NCI-H187 treated with DMSO at 0.1 percent for 48 hours (cell line): ENCODE data around the gene GNE.
"Not testable (repeated sequence)": the region's sequence is repeated elsewhere in the genome, so short reads cannot be mapped to it uniquely, and the experiment has no call there.

Experiments used
- DNase-seq: peaks from one replicate; lab custom pipeline; 2025; lab: John Stamatoyannopoulos, UW

The GNE gene

DNA sequence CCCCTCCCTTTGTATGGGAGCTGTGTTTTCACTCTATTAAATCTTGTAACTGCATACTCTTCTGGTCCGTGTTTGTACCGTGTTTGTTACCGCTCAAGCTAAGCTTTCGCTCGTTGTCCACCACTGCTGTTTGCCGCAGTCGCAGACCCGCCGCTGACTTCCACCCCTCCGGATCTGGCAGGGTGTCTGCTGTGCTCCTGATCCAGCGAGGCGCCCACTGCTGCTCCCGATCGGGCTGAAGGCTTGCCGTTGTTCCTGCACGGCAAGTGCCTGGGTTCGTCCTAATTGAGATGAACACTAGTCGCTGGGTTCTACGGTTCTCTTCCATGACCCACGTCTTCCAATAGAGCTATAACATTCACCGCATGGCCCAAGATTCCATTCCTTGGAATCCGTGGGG lies 6.6 kb upstream of the GNE start:
- DNase-seq: no peak

DNA sequence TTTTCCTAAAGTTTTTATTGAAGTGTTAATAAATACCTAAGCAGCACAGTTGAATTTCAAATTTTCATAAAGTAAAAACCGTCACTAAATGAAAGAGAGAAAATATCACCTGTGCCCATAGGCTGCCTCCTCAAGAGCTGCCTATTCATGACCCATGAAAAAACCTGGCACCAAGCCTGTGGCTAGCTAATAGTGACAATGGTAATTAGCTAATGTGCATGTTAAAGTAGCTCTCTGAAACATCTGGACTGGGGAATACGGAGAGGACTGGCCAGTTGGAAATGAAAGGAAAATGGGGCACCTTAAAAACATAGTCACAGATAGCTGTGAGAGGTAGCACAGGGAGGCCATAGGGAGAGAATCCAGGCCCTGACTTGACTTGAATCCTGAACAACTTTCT lies 5.4 kb upstream of the GNE start:
- no peak for DNase-seq

DNA sequence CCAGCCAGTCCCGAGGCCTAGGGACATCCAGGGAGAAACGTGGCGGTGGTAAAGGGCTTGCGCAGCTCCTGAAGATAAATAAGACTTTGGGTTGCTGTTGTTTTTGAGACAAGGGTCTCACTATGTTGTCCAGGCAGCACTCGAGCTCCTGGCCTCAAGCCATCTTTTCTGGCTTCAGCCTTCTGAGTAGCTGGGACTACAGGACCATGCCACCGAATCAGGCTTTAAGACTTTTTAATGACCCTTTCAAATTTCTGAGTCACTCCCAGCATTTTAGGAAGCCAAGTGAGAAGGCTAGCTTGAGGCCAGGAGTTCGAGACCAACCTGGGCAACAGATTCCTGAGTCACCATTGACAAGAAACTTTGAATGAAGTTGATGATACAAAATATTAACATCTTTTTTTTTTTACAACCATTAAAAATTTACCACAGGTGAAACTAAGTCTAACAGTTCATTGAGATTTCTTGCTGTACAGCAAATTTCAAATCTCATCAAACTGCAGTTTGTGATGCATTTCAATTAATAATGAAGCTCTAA lies 817 bp upstream of the GNE start:
- no peak for DNase-seq

DNA sequence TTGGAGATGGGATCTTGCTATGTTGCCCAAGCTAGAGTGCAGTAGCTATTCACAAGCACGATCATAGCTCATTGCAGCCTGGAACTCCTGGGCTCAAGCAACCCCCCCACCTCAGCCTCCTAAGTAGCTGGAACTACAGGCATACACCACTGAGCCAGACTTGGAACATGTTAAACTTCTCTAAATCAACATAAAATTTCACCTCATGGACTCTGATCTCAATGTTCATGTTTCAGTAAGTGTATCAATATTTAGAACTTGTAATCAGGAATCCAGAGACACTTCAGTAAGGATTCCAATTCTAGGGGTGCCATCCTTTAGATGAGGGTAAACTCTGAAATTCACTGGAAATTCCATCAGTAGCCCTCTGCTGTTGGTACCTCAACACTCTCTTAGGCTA lies 6.8 kb downstream of the GNE start:
- DNase-seq: no peak

DNA sequence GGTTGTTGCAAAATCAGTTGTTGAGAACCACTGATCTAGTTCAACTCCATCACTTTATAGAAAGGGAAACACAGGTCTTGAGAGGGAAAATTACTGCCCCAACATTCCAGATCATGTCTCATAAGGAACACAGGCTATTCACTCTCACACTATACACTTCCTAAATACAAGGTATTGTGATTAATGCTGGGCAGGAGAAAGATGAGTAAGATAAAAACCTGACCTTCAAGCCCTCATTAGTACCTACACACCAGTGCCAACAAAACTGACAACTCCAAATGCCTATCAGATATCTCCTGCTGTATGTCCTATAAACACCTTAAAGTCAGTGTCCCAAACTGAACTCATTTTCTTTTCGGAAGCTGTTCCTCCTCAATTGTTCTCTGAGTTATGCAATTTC lies 8.2 kb downstream of the GNE start:
- no peak for DNase-seq

DNA sequence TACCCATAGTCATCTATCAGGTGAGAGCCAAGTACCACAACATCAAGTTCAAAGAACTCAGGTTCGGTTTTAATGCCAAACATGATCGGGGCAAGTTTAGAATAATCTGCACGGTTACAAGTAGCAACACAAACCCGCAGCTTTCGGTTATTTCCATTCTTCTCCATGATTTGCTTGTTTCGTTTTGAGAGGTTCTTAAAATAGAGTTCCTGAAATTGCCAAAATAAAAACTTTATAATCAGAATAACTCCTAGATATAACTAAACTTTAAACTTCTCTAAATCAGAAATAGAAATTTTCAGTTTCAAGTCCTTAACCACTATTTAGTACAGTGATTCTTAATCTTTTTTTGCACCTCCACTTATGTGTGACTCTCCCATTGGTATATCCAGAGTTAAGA lies 9.1 kb downstream of the GNE start:
- no peak for DNase-seq

DNA sequence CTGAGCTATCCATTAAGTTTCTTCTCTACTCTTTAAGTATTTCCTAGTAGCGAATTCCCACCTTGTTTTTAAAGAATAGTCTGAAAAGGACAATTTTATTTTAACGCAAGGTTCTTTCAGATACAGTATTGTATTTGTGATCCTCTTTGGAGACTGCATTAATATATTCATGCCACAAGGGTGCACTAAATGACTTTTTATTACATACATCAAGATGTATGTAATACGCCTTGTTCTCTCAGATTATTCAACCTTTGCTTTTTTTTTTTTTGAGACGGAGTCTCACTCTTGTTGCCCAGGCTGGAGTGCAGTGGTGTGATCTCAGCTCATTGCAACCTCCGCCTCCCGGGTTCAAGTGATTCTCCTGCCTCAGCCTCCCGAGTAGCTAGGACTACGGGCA lies 10.2 kb downstream of the GNE start:
- DNase-seq: not testable (repeated sequence)

DNA sequence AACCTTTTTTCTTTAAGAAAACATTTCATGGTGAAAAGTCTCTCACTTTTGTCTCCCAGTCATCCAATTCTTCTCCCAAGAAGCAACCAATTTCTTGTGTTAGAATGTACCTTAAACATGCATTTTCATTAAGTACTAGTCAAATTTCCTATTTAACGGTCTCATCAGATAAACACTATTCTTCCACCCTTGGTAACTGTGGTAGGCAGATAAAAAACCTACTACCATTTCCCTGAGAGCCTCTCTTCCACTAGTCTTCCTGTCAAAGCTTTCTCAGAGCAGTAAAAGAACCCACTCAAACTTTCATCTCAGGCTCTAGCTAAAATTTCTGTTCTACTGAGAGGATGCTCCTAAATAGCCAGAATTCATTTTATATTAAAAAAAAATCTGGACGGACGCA lies 10.9 kb downstream of the GNE start:
- no peak for DNase-seq

DNA sequence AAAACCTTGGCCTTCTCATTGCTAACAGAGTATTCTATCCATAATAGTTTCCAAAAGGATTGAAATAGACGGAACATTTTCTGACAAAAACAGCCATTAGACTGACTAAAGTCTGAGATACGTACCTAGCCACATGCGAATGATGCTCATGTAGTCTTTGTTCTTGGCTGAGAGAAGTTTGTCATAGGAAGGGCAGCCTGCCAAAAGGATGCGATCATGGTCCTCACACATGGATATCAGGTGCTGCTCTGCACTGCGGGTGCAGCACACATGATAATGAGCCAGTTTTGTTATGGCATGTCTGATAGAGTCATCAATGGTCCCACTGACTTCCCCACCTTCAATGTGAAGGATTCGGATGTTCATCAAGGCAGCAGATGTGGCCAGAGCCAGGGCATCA lies 12.3 kb downstream of the GNE start:
- DNase-seq: no peak

DNA sequence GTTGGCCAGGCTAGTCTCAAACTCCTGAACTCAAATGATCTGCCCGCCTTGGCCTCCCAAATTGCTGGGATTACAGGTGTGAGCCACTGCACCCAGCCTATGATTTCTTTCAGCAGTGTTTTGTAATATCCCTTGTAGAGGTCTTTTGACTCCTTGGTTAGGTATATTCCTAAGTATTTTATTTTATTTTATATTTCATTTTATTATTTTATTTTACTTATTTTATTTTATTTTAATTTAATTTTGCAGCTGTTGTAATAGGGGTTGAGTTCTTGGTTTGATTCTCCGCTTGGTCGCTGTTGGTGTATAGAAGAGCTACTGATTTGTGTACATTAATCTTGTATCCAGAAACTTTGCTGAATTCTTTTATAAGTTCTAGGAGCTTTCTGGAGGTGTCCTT lies 18.6 kb downstream of the GNE start:
- not testable (repeated sequence) for DNase-seq

DNA sequence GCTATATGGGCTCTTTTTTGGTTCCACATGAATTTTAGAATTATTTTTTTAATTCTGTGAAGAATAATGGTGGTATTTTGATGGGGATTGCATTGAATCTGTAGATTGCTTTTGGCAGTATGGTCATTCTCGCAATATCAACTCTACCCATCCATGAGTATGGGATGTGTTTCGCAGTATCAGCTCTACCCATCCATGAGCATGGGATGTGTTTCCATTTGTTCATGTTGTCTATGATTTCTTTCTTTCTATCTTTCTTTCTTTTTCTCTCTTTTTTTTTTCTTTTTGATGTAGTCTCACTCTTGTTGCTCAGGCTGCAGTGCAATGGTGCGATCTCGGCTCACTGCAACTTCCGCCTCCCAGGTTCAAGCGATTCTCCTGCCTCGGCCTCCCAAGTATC lies 19.0 kb downstream of the GNE start:
- DNase-seq: not testable (repeated sequence)

DNA sequence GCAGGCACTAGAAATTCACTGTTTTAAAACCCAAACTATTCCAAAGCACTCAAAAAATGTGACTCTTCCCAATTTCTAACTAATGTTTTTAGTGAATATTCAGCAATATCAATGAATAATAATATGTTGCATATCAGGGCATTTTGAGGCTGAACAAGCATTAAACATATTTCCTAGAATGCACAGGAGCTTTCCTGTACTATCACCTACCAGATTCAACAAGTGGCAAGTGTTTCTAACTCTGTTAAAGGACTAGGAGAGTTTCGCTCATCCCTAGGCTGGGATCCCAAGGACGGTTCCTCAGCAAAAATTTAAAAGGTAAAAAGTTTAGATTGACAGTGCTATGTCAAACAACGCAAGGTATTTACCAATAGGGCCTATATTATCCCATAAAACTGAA lies 21.0 kb downstream of the GNE start:
- DNase-seq: no peak

DNA sequence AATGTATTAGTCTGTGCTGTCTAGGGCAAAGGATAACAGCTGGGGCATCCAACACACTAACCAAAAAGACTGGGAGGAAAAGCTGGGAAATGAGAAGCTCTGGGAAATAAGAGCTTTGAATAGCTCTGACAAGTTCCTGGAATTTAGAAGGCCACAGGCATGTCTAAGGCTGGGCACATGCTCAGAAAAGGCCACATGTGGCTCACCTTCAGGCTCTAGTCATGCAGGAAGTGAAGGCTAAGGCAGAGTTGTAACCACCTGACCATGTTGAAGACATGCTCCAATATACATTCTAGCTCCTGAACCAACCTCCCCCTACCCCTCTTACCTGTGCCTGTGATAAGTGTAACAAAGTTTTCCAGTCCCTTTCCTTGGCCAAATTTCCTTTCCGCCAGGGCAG lies 35.8 kb downstream of the GNE start:
- no peak for DNase-seq

DNA sequence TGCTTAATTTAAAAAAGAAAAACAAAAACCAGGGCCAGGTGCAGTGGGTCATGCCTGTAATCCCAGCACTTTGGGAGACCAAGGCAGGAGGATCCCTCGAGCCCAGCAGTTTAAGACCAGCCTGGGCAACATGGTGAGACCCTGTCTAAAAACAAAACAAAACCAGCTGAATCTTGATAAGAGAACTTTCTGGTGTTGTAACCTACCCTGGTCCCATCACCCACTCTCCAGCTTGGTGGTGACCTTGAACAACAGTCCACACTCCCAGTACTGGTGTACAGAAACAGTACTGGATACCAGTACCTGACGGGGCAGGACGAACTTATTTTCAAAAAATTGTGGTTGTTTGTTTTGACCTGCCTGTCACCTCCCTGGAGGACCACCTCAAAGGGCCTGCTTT lies 36.6 kb downstream of the GNE start:
- DNase-seq: no peak

DNA sequence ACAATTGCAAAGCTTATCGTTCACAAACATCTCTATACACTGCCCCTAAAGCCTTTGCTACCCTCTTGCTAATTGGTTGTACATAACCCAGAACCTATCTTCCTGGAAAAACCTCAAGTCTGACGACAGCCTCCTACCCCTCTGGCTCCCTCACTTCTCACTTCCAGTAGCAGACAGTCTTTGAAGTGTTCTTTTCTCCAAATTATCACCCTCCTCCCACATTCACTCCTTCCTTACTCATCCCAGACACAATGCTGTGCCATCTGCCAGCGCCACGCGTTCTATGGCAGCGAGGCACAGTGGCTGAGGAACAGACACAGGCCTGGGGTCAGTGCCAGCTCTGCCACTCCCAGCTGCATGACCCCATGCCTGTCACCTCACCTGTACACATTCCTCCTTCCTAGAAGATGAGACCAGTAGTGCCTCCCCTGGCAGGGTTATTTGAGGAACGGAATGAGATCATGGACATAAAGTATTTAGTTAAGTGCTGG lies 39.8 kb downstream of the GNE start:
- no peak for DNase-seq

DNA sequence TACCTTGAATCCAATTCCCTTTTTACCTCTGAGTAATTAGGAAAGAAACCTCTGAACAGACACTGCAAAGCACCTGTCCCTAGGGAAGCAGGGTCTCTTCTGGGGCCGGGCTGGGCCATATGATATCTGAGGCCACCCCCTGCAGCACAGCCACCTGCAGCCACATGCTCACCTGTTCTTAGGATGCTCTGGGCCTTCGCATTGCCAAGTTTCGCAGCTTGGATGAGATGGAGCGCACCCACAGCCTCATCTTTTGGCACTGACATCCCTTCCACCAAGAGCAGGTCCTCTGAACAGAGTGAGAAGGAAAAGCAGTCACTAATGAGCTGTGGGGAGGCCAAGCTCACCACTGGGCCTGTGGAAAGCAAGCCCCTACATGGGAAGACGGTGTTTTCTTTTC lies 40.2 kb downstream of the GNE start:
- no peak for DNase-seq

DNA sequence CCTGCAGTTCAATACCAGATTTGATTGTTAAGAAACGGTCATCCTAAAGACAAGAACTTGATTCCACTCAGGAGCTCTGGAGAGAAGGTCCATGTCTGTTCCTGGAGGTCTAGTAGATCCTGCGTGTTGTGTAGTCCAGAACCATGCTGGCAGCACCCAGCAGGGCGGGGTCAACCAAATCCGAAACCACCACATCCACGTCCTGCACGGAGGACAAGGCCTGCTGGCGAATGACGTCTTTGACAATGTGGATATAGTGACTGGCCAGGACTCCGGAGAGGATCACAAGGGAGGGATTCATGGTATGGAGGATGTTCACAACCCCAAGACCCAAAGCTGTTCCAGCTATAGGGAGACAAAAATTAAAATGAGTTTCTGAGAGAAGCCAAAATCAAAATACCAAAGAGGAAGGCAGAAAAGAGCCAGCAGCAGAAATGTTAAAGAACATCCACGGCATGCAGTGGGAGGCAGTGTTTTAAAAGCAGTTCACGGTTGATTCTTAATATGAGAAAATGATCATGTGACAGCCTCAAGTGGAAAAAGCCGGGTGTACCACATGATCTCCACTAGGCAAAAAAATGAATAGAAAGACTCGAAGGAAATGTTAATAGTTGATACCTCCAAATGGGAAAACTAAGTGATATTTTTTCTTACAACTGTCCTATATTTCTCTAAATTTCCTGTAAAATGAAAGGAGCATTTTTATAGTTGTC lies 40.8 kb downstream of the GNE start:
- no peak for DNase-seq

DNA sequence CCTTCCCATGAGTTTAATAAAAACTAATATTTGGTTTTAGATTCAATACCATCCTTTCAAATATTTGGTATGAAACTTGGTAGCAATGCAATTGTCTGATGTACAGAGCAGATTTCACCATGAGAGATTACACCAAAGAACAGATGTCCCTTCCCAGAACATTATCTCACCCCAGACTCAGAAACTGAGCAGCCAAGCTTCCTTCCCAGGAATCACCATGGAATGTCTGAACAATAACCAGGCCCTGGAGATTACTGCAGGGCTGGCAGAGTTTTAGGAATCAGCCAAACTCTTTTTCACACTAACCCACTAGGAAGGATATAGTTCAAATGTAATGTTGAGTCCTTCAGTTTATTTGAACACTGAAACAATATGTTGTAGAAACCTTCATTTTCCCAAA lies 43.7 kb downstream of the GNE start:
- DNase-seq: no peak

DNA sequence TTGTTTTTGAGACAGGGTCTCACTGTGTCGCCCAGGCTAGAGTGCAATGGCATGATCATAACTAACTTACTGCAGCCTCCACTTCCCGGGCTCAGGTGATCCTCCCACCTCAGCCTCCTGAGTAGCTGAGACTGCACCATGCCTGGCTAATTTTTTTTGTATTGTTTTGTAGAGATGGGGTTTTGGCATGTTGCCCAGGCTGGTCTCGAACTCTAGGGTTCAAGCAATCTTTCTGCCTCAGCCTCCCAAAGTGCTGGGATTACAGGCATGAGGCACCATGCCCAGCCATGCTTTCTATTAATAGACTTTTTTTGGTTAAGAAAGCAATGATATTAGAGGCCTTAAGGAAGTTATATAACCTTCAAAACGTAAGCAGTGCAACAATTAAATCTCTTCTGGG lies 44.3 kb downstream of the GNE start:
- no peak for DNase-seq

DNA sequence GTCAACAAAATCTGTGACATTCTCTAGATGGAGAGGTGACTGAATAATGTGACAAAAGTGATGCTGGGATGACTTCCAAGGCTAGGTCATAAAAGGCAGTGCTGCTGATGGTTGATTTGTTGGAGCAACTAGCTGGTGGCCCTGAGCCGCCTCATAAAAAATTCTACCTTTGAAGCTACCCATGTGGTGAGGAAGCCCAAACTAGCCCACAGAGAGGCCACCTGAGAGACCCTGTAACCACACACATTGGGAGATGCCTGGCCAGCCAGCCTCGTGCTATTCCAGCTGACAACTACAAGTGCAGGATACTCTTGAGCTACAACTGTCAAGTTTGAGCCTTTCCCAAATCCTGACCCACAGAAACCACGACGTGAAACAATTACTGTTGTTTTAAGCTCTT lies 44.9 kb downstream of the GNE start:
- DNase-seq: no peak

DNA sequence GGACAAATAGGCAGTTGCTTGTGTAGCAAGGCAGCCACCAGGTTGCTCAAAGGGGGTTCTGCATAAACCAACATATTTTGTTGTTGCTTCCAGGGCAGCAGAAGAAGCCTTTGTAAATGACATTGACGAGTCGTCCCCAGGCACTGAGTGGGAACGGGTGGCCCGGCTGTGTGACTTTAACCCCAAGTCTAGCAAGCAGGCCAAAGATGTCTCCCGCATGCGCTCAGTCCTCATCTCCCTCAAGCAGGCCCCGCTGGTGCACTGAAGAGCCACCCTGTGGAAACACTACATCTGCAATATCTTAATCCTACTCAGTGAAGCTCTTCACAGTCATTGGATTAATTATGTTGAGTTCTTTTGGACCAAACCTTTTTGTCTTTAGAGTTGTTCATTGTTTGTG lies 46.7 kb downstream of the GNE start:
- DNase-seq: no peak

DNA sequence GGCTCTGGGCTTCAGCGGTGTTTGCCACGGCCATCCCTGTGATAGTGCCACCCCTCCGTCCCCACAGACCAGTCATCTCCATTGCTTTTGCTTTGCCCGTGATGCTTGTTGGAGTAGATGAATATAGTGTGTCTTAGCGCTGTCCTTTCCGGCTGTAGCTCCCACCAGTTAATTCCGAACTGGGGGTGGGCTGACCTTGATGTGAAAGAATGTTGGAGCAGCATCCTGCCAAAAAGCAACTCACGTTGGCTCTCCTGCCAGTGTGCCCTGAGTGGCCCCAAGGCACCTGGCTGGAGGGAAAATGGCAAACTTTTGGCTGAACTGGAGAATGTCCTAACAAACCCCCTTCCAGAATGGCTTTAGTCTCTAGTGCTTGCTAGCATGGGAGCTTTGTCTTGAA lies 47.5 kb downstream of the GNE start:
- no peak for DNase-seq

DNA sequence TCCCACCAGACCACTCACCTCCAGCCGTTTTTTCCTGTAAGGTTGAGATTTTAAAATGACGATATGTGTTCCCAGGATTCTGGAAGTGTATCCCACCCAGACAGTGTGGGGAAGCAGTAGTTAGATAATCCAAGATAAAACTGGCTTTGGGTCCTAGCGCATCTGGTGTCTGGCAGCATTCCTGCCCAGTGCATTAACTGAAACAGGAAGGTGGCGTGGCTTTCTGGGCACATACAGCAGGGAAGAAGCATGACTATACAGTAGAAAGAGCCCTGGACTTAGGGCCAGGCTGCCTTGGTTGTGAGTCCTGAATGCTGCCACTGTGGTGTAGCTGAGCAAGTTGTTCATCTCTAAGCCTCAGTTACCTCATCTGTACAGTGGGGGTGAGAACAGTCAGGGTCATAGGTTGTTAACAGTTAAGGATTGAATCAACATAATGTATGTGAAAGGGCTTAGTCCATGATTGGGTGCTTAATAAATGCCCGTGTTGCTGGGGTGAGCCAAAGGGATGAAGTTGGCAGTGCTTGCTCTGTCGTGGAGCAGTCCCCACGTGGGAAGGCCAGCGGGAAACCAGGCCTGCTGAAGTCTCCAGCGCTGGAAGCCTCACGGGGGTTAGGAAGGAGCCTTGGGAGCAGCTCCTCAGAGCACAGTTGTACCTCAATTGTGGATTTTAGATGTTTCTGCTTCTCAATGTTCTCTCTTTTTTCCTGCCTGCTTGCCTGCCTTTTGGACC lies 49.6 kb downstream of the GNE start:
- no peak for DNase-seq
